Superior temporal gyrus (tissue), 1 donor: Measurements from ENCODE around the gene MEF2B.

ENCODE experiments used
- DNase-seq: peaks from one replicate; pipeline ENCODE4 v3.0.0-alpha.2; 2016; ENCODE audit errors: extremely low spot score

MEF2B gene

DNA sequence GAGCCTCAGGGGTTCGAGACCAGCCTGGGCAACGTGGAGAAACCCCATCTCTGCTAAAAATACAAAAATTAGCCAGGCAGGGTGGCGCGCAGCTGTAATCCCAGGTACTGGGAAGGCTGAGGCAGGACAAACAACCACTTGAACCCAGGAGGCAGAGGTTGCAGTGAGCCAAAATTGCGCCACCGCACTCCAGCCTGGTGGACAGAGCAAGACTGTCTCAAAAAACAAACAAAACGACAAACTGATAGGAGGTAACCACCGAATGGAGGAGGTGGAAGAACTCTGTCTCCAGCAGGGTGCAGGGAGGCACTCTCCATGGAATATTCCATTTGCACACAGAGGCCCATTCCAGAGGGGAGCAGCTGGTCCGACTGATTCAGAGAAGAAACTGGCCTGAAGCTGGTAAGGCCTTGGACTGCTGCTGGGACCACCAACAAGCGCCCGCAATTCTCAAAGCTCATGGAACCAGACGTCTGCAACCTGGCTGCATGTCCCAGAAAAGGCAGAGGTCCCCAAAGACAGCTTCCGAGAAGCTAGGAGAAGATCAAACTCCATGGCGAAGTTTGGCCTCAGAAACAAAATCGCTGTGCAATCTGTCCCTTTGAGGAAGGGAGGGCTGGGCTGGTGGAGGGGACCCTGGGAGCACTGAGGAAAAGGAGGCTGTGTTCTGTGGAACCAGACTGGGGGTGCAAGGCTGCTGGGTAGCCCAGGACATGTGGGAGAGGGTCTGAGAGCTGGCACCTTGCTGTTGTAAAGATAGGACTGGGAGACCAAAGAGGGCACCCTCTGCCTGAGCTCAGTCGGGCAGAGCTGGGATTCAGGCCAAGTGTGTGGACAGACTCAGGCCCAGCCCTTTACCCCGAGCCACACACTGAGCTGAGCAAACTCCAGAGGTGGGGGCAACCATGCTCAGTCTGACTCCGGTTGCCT lies 71.1 kb downstream of the MEF2B start:
- DNase-seq: no peak

DNA sequence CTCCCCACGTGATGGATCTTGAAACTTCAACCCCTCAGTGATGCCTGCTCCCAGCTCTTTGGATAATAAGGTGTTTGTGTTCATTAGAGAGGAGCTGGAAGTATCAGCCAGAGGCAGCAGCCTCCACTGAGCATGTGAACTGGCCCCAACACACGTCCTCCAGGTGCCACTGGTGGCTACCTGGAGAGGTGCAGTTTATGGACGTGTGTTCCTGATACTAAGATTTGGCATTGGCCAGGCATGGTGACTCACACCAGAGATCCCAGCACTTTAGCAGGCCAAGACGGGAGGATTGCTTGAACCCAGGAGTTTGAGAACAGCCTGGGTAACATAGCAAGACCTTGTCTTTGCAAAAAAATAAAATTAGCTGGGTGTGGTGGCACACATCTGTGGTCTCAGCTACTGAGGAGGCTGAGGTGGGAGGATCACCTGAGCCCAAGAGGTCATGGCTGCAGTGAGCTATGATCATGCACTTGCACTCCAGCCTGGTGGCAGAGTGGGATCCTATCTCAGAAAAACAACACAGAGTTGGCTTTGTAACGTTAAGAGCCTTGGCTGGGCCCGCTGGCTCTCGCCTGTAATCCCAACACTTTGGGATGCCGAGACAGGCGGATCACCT lies 71.9 kb downstream of the MEF2B start:
- DNase-seq: no peak

DNA sequence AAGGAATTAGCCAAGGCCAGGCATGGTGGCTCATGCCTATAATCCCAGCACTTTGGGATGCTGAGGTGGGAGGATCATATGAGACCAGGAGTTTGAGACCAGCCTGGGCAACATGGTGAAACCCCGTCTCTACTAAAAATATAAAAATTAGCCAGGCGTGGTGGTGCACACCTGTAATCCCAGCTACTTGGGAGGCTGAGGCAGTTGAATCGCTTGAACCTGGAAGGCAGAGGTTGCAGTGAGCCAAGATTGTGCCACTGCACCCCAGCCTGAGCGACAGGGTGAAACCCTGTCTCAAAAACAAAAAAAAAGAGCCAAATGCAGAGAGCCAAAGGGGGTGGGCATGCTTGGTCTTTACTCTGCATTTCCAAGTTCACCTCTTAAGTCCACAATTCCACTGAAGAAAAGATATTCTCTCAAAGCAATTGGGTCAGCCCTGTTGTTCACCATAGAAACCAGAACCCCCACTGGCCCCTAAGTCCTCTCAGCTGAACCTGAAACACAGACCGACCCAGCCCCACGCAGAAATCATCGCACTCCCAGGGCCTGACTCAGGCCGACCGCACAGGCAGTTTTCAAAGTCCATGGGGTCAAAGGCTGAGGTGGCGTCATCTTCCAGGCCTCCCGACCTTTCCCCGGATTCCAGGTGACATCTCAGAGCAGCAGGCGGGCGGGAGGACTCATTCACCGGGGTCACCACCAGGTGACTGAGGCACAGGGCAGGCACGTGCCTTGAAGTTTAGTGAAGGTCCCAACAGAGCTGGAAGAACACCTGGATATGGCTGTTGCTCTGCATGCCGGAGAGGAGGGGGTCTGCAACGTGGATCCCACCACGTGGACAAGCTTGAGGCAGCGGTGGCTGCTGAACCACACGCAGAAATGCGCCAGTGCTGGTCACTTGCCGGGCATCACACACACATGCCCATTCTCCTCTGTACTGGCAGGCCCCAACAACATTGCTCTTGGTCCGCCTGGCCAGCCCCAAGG lies 73.1 kb downstream of the MEF2B start:
- DNase-seq: no peak

DNA sequence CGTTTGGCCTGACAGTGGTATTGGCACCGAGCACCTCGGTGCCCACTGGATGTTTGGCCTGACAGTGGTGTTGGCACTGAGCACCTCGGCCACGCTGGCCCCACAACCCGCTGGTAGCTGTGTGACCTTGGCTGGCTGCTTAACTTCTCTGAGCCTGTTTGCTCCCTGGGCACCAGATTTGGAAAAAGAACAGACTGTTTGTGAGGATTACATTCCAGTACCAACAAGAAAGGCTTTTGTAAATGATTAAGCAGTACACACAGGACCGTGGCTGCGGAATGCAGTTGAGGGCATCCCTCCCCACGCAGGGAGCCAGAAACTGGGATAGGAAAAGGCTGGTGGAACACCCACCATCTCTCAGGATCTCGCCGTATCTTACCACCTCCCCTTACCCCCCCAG lies 74.4 kb downstream of the MEF2B start:
- no peak for DNase-seq
